Keratinocyte (primary cell): ENCODE results near the gene SAE1.

Experiments used
- CTCF ChIP-seq, 3 experiments: IDR thresholded peaks in 1 of 3; conservative IDR thresholded peaks in 1 of 3; optimal IDR thresholded peaks in 1 of 3; 2 replicates in 2 of 3; 3 replicates in 1 of 3; pipeline versions ENCODE3 to v1.5.1; 2011; ENCODE audit warnings: low read length in 3 of 3, mild to moderate bottlenecking in 3 of 3, moderate library complexity in 2 of 3, control low read depth in 1 of 3, inconsistent platforms in 1 of 3; ENCODE audit not compliant: insufficient read depth in 2 of 3; ENCODE audit errors: extremely low read depth in 1 of 3
- EZH2 ChIP-seq: IDR thresholded peaks from one replicate; pipeline ENCODE4 v1.6.1; 2012; ENCODE audit warnings: inconsistent platforms, mild to moderate bottlenecking, low read length, moderate library complexity

GRCh38 chr19:47247308-47247990, 116.8 kb downstream of the SAE1 start:
- peak; percentile 90 to 94 (median 90) for TF ChIP-seq CTCF (optimal IDR thresholded peaks at IDR 0.05 in 1 of 3, IDR thresholded peaks at IDR 0.05 in 1 of 3, conservative IDR thresholded peaks at IDR 0.05 in 1 of 3; ENCODE audit: extremely low read depth in 1 of 3, insufficient read depth in 2 of 3, low read length in 3 of 3)
- TF ChIP-seq EZH2: no peak
